Renal cortex interstitium (tissue), 11 donors: Measurements from ENCODE around the gene CCDC7. TPM values are rescaled to one million over a fixed set of nuclear protein-coding genes. Genes with fewer than 3 reads are reported as not detected.
"Not testable (repeated sequence)": the region's sequence is repeated elsewhere in the genome, so short reads cannot be mapped to it uniquely, and the experiment has no call there.

Experiments
- DNase-seq, 11 donors: peaks; one replicate each; pipeline ENCODE4 v3.0.0-alpha.2; 2013; ENCODE audit warnings: low read depth in 9 of 11, low spot score in 4 of 11; ENCODE audit errors: extremely low read depth in 1 of 11
- polyA plus RNA-seq, 3 donors: library from polyadenylated mRNA; unstranded; fragments of 120-200 nt; gene quantifications; one replicate each; pipeline ENCODE4 v1.2.1, GENCODE V29; 2013; ENCODE audit not compliant: insufficient read length in 3 of 3

CCDC7 gene
- polyA plus RNA-seq, 3 donors = 4.2 to 6.1 (median 6.0) TPM

DNA sequence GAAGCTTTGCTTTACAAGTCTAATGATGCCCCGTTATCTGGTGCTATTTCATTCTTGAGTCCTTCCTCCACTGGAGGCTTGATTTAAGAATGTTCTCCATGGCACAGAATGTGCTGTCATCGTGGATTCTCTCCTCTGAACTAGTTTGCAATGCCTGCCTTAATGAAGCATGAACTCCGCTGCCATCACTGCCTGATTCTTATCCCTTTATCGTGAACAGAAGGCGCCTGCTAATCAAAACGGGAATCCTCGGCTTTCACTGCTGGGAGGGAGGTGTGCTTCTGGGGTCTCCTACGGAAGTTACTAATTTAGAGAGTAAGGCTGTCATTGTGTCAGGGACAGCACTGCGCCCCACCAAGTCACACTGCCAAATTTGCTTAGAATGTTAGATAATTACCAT is 455.9 kb downstream of the CCDC7 start:
- no peak for DNase-seq

GRCh38 chr10:32905466-32905865 is 459.5 kb downstream of the CCDC7 start:
- no peak for DNase-seq

DNA sequence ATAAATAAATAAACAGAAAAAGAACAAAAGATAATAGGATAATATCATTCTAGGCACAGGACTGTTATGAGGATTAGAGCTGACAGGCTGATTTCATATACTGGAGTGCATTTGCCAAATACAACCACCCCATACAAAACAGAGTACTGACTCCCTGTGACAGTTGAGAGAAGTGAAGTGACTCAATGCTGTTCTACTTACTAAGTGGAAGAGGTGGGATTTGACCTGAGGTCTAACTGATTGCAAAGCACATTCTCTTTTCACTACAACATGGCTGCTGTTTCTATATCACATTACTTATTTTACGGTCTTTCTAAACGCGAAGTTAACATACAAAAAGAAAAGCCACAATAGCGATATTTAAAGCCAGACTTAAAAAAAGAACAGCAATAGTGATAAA is 460.7 kb downstream of the CCDC7 start:
- DNase-seq = no peak

GRCh38 chr10:32909456-32909855 is 463.5 kb downstream of the CCDC7 start:
- DNase-seq = no peak

- DNase-seq = not testable (repeated sequence)
Measured at GRCh38 chr10:32909970-32910369, 464.0 kb downstream of the CCDC7 start.

DNA sequence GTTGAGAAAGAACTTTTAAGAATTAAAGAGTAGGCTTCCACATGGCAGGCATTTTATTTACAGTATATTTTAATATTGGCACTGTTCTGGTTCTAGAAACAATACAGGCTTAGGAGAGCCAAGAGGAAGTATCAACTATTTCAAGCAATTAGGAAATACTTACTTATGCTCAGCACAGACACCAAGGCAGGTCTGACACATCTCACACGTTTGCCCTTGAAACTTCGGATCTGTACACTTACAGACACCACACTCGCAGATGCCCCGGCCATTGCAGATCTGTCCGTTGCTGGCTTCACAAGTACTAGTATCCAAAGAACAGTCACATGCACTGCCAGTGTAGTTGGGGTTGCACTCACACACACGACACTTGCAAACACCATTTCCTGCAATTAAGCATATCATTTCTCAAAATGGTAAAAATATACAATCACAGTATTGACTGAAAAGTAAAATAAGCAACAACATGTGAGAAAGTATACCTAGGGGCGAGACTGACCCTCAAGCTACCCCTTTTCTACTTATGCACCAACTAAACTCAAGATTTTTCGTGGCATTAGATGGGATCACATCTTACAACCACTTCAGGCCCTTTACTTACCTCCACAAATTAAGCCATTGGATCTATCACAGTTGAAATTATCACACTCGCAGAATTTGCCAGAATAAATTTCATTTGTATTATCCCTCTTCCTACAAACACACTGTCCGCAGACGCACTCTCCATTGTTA is 465.5 kb downstream of the CCDC7 start:
- no peak for DNase-seq

GRCh38 chr10:32917817-32918216 is 471.9 kb downstream of the CCDC7 start:
- DNase-seq = not testable (repeated sequence)

- no peak for DNase-seq
Measured at GRCh38 chr10:32922170-32922569, 476.2 kb downstream of the CCDC7 start.

DNA sequence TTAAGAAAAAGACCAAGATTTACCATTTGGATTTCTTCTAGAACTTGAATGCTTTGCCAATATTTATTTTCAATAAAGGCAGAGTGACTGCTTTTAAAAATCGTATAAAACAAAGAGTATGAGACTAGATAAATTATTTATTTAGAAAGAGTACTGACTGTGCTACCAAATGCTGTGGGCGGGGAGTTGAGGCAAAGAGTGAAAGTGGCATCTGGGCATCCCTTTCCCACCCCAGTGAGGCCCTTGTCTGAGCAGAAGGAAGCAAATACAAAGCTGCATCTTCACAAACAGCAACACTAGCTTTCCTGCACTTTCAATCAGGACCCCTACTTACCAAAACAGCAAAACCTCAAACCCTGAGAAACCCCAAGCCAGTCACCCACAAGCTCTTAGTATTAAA is 477.2 kb downstream of the CCDC7 start:
- DNase-seq = no peak

DNA sequence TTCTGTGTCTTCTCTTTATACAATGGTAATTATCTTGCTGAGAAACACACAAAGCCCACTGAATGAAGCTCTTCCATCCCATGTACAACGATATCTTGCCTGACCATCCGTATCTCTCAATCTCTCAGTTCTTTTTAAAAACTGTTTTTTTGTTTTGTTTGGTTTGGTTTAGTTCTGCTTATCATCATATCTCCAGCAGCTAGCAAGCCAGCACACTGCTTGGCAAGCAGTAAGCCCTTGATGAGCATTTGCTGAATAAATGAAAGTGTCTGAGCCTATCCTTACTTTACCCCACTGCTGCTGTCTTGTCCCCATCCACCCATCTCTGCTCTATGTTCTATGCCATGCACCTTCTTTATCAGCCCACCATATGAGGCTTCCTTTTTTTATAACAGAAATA is 477.9 kb downstream of the CCDC7 start:
- no peak for DNase-seq

Other genes with a start within 250 kb of the CCDC7 start
- gene EPC1, start 99.0 kb upstream of the CCDC7 start, polyA plus RNA-seq = 10 to 100 TPM; 61.0 to 71.1 (median 62.0) TPM